CD14-positive monocyte (primary cell): ENCODE results near the gene PTPRU. TPM values are rescaled to one million over a fixed set of nuclear protein-coding genes. Genes with fewer than 3 reads are reported as not detected.

Source experiments
- DNase-seq, 3 donors: peaks; one replicate each; pipeline ENCODE4 v3.0.0-alpha.2; 2011 to 2022
- H2AFZ ChIP-seq: 2 replicates; pipeline ENCODE4 v1.6.0; 2012; ENCODE audit warnings: mild to moderate bottlenecking, low read depth, low read length, inconsistent platforms; ENCODE audit not compliant: insufficient read depth, poor library complexity, severe bottlenecking
- H3K27ac ChIP-seq, 2 donors: 1 replicate in 1 of 2; 2 replicates in 1 of 2; pipeline ENCODE4 v1.5.1; 2012 to 2013; ENCODE audit warnings: low read length in 2 of 2, control low read depth in 1 of 2, inconsistent platforms in 1 of 2, low read depth in 1 of 2, mild to moderate bottlenecking in 1 of 2
- H3K27me3 ChIP-seq, 2 donors: one replicate each; pipeline versions ENCODE4 v1.6.0 to v1.6.1; 2011 to 2013; ENCODE audit warnings: low read length in 2 of 2; ENCODE audit not compliant: control insufficient read depth in 2 of 2, insufficient read depth in 2 of 2
- H3K36me3 ChIP-seq, 2 donors: replicated peaks in 1 of 2; 1 replicate in 1 of 2; 2 replicates in 1 of 2; pipeline versions ENCODE4 v1.5.1 to v1.6.1; 2012 to 2013; ENCODE audit warnings: low read length in 2 of 2, control low read depth in 1 of 2, inconsistent platforms in 1 of 2, mild to moderate bottlenecking in 1 of 2; ENCODE audit not compliant: insufficient read depth in 2 of 2, control insufficient read depth in 1 of 2
- H3K4me1 ChIP-seq, 2 donors: 1 replicate in 1 of 2; 2 replicates in 1 of 2; pipeline versions ENCODE4 v1.5.1 to v1.6.1; 2012 to 2013; ENCODE audit warnings: low read length in 2 of 2, control low read depth in 1 of 2, inconsistent platforms in 1 of 2, mild to moderate bottlenecking in 1 of 2, moderate library complexity in 1 of 2; ENCODE audit not compliant: insufficient read depth in 2 of 2, control insufficient read depth in 1 of 2
- H3K4me2 ChIP-seq: replicated peaks from 2 replicates; pipeline ENCODE3; 2012; ENCODE audit warnings: low read length, moderate library complexity, mild to moderate bottlenecking; ENCODE audit not compliant: poor library complexity, severe bottlenecking; ENCODE audit errors: extremely low read depth
- H3K4me3 ChIP-seq, 3 experiments: fragments of 200-600 bp in 1 of 3; sonication (generic) in 1 of 3; replicated peaks in 1 of 3; 1 replicate in 2 of 3; 2 replicates in 1 of 3; pipeline ENCODE4 v1.5.1; 2011 to 2013; ENCODE audit warnings: low read length in 3 of 3, mild to moderate bottlenecking in 3 of 3, control low read depth in 2 of 3, low read depth in 2 of 3, inconsistent platforms in 1 of 3, moderate library complexity in 1 of 3
- H3K79me2 ChIP-seq: 2 replicates; pipeline ENCODE4 v1.6.0; 2012; ENCODE audit warnings: mild to moderate bottlenecking, control low read depth, inconsistent platforms, low read length, moderate library complexity; ENCODE audit not compliant: insufficient read depth
- H3K9ac ChIP-seq: 2 replicates; pipeline ENCODE4 v1.6.0; 2017; ENCODE audit warnings: low read length, mild to moderate bottlenecking; ENCODE audit not compliant: insufficient read depth, poor library complexity, severe bottlenecking
- H3K9me3 ChIP-seq, 2 donors: replicated peaks in 1 of 2; 1 replicate in 1 of 2; 2 replicates in 1 of 2; pipeline versions ENCODE4 v1.5.1 to v1.6.1; 2012 to 2013; ENCODE audit warnings: low read length in 2 of 2, control low read depth in 1 of 2; ENCODE audit not compliant: control insufficient read depth in 1 of 2, insufficient read depth in 1 of 2
- H4K20me1 ChIP-seq: 2 replicates; pipeline ENCODE4 v1.6.0; 2012; ENCODE audit warnings: mild to moderate bottlenecking, low read length, control low read depth, moderate library complexity; ENCODE audit not compliant: insufficient read depth
- H3K27ac Mint-ChIP-seq, 7 donors: one replicate each; pipeline ENCODE4 v1.8.0; 2020; ENCODE audit warnings: mild to moderate bottlenecking in 7 of 7, mixed read lengths in 7 of 7, moderate library complexity in 6 of 7, inconsistent platforms in 2 of 7
- H3K27me3 Mint-ChIP-seq, 3 donors: one replicate each; pipeline ENCODE4 v1.8.0; 2021 to 2022; ENCODE audit warnings: low read depth in 3 of 3, mild to moderate bottlenecking in 3 of 3, mixed read lengths in 3 of 3, moderate library complexity in 3 of 3, inconsistent platforms in 1 of 3
- H3K36me3 Mint-ChIP-seq, 2 donors: one replicate each; pipeline ENCODE4 v1.8.0; 2020; ENCODE audit warnings: mixed read lengths in 2 of 2, inconsistent platforms in 1 of 2, mild to moderate bottlenecking in 1 of 2
- H3K4me1 Mint-ChIP-seq: one replicate; pipeline ENCODE4 v1.8.0; 2020; ENCODE audit warnings: mild to moderate bottlenecking, mixed read lengths
- H3K4me3 Mint-ChIP-seq, 2 donors: one replicate each; pipeline ENCODE4 v1.8.0; 2020; ENCODE audit warnings: mild to moderate bottlenecking in 2 of 2, mixed read lengths in 2 of 2, moderate library complexity in 1 of 2
- H3K9me3 Mint-ChIP-seq, 7 donors: one replicate each; pipeline ENCODE4 v1.8.0; 2020 to 2022; ENCODE audit warnings: mixed read lengths in 7 of 7, mild to moderate bottlenecking in 6 of 7, moderate library complexity in 6 of 7, inconsistent platforms in 2 of 7
- CTCF ChIP-seq: fragments of 200-600 bp; IDR thresholded peaks from one replicate; pipeline ENCODE4 v1.8.0; 2022; ENCODE audit warnings: antibody characterized with exemption, mild to moderate bottlenecking
- WGBS: methylation state at CpG from one replicate; pipeline ENCODE4 v1.1.5; 2013; ENCODE audit warnings: missing lambda C conversion rate; ENCODE audit not compliant: insufficient coverage; 5-methylcytosine and 5-hydroxymethylcytosine counted together
- intact Hi-C, 2 donors: fragments of 100-400 bp; cut with micrococcal nuclease; formaldehyde crosslinking; loops; one replicate each; pipeline versions ENCODE4 v1.15.0 to v1.15.1; 2023
- polyA plus RNA-seq, 3 donors: library from polyadenylated mRNA; depleted of rRNA in 1 of 3; unstranded in 2 of 3; stranded (reverse) in 1 of 3; fragments of 300-500 nt in 2 of 3; fragments of >200 nt in 1 of 3; fragmentation: Illumina TruSeq in 2 of 3; gene quantifications; 1 replicate in 2 of 3; 2 replicates in 1 of 3; pipeline ENCODE4 v1.2.3, GENCODE V29; 2012 to 2021

PTPRU gene
- polyA plus RNA-seq, 3 donors, result 0.42 to 1.4 TPM; not detected in 1

GRCh38 chr1:29338908-29339575 is 102.7 kb downstream of the PTPRU start:
- Histone ChIP-seq H3K36me3 (no peaks in the 10 kb centered on the region), H3K4me3 (no peak overlapping the region), H3K79me2 (no peaks in the 10 kb centered on the region), H3K4me2 (no peak overlapping the region), H3K9ac (no peak overlapping the region), H3K27me3 (peaks cover 0 to 2% of the 10 kb centered on the region in 2 donors), H2AFZ (no peak overlapping the region), H3K9me3 (no peaks in the 10 kb centered on the region), H4K20me1 (no peaks in the 10 kb centered on the region), H3K4me1 (no peaks in the 10 kb centered on the region), H3K27ac (no peak overlapping the region)
- intact Hi-C loops, result no loop called here
- WGBS, result 93% methylated on average over 2 of the region's 3 CpGs
- Mint-ChIP-seq H3K36me3 (no peaks in the 10 kb centered on the region), H3K4me3 (peak overlapping the region in 1 of 2 donors; percentile 5), H3K27ac (no peak overlapping the region), H3K27me3 (peaks cover 8 to 12% (median 9%) of the 10 kb centered on the region in 3 donors), H3K4me1 (no peaks in the 10 kb centered on the region), H3K9me3 (no peaks in the 10 kb centered on the region)
- no peak for DNase-seq
- TF ChIP-seq CTCF, result no peak

GRCh38 chr1:29341936-29342335 is 105.6 kb downstream of the PTPRU start:
- Mint-ChIP-seq H3K36me3 (no peaks in the 10 kb centered on the region), H3K27me3 (peaks cover 10 to 29% (median 15%) of the 10 kb centered on the region in 3 donors), H3K9me3 (no peaks in the 10 kb centered on the region), H3K4me3 (no peak overlapping the region), H3K4me1 (no peaks in the 10 kb centered on the region), H3K27ac (no peak overlapping the region)
- DNase-seq, result no peak
- no peaks in the 10 kb centered on the region for H3K79me2 ChIP-seq
- H2AFZ ChIP-seq, result no peak overlapping the region
- H3K4me2 ChIP-seq, result no peak overlapping the region
- intact Hi-C loops, result no loop called here
- no peaks in the 10 kb centered on the region for H3K9me3 ChIP-seq
- H3K4me1 ChIP-seq, result no peaks in the 10 kb centered on the region
- no peak overlapping the region for H3K4me3 ChIP-seq
- no peaks in the 10 kb centered on the region for H4K20me1 ChIP-seq
- H3K9ac ChIP-seq, result no peak overlapping the region
- H3K27me3 ChIP-seq, result peaks cover 0 to 2% of the 10 kb centered on the region in 2 donors
- TF ChIP-seq CTCF, result no peak
- WGBS, result 67% methylated on average over 1 of the region's 4 CpGs
- no peaks in the 10 kb centered on the region for H3K36me3 ChIP-seq
- no peak overlapping the region for H3K27ac ChIP-seq
